H1 (cell line): ENCODE measurements around the gene IVNS1ABP. TPM values are rescaled to one million over a fixed set of nuclear protein-coding genes. Genes with fewer than 3 reads are reported as not detected.

Experiments used
- CTCF ChIA-PET: fragments of 300-600 bp; sonication (Branson Sonifier 250); formaldehyde crosslinking; loops from one replicate; lab custom pipeline; 2021; ENCODE audit not compliant: partially characterized antibody; lab: Charles Lee
- POLR2A ChIA-PET: fragments of 300-600 bp; sonication (Branson Sonifier 250); formaldehyde crosslinking; loops from one replicate; lab custom pipeline; 2021; ENCODE audit warnings: inconsistent platforms; ENCODE audit not compliant: partially characterized antibody; lab: Charles Lee
- DNase-seq, 2 experiments: peaks; one replicate each; pipeline versions ENCODE4 v3.0.0 to v3.0.0-alpha.2; 2010 to 2022; ENCODE audit warnings: low spot score in 2 of 2, low read depth in 1 of 2, mixed read lengths in 1 of 2
- FAIRE-seq: peaks from 2 replicates; lab custom pipeline; 2011; peaks lifted over from hg19 to GRCh38; lab: Jason Lieb, UNC
- H2AFZ ChIP-seq: 2 replicates; pipeline ENCODE4 v1.8.1; 2012; ENCODE audit warnings: low read length, inconsistent platforms
- H2AK5ac ChIP-seq: 2 replicates; pipeline ENCODE4 v1.6.1; 2013; ENCODE audit warnings: low read depth, low read length
- H2BK120ac ChIP-seq: replicated peaks from 2 replicates; pipeline ENCODE3; 2013; ENCODE audit warnings: low read depth, low read length, inconsistent platforms
- H2BK12ac ChIP-seq: 2 replicates; pipeline ENCODE4 v1.6.1; 2013; ENCODE audit warnings: low read depth, low read length
- H2BK15ac ChIP-seq: 2 replicates; pipeline ENCODE4 v1.6.1; 2013; ENCODE audit warnings: low read length
- H2BK20ac ChIP-seq: 2 replicates; pipeline ENCODE4 v1.6.1; 2013; ENCODE audit warnings: low read length
- H2BK5ac ChIP-seq: 2 replicates; pipeline ENCODE4 v1.6.1; 2013; ENCODE audit warnings: low read depth, low read length
- H3K14ac ChIP-seq: 2 replicates; pipeline ENCODE4 v1.6.1; 2013; ENCODE audit warnings: inconsistent platforms; ENCODE audit not compliant: insufficient read length
- H3K18ac ChIP-seq: 2 replicates; pipeline ENCODE4 v1.6.1; 2013; ENCODE audit warnings: low read length; ENCODE audit errors: extremely low read depth
- H3K23ac ChIP-seq: 2 replicates; pipeline ENCODE4 v1.6.1; 2013; ENCODE audit warnings: inconsistent platforms; ENCODE audit not compliant: insufficient read length
- H3K23me2 ChIP-seq: 2 replicates; pipeline ENCODE4 v1.6.1; 2013; ENCODE audit warnings: low read depth, low read length
- H3K27ac ChIP-seq: 2 replicates; pipeline ENCODE4 v1.6.1; 2011; ENCODE audit warnings: low read depth, low read length, inconsistent platforms
- H3K27me3 ChIP-seq, 4 experiments: replicated peaks in 1 of 4; 1 replicate in 1 of 4; 2 replicates in 3 of 4; pipeline versions ENCODE4 v1.6.1 to v1.8.1; 2011 to 2013; ENCODE audit warnings: low read length in 3 of 4, mild to moderate bottlenecking in 3 of 4, inconsistent platforms in 2 of 4, mixed read lengths in 2 of 4, moderate library complexity in 1 of 4; ENCODE audit not compliant: control insufficient read depth in 3 of 4, insufficient read depth in 3 of 4; ENCODE audit errors: extremely low read depth in 1 of 4
- H3K36me3 ChIP-seq, 4 experiments: 2 replicates each; pipeline versions ENCODE4 v1.6.1 to v1.8.1; 2011 to 2013; ENCODE audit warnings: mild to moderate bottlenecking in 4 of 4, low read length in 3 of 4, moderate library complexity in 2 of 4, control low read depth in 1 of 4, inconsistent platforms in 1 of 4; ENCODE audit not compliant: insufficient read depth in 4 of 4, control insufficient read depth in 2 of 4
- H3K4ac ChIP-seq: replicated peaks from 2 replicates; pipeline ENCODE3; 2013; ENCODE audit warnings: low read length, low read depth, mixed read lengths, inconsistent platforms; ENCODE audit not compliant: insufficient read length
- H3K4me1 ChIP-seq, 4 experiments: replicated peaks in 1 of 4; 1 replicate in 1 of 4; 2 replicates in 3 of 4; pipeline versions ENCODE4 v1.6.1 to v1.8.1; 2011 to 2013; ENCODE audit warnings: low read length in 3 of 4, inconsistent platforms in 2 of 4, mixed read lengths in 1 of 4; ENCODE audit not compliant: insufficient read depth in 4 of 4, control insufficient read depth in 3 of 4
- H3K4me2 ChIP-seq, 2 experiments: 2 replicates each; pipeline versions ENCODE4 v1.6.1 to v1.8.1; 2011 to 2013; ENCODE audit warnings: low read depth in 2 of 2, low read length in 2 of 2, control low read depth in 1 of 2, inconsistent platforms in 1 of 2, mild to moderate bottlenecking in 1 of 2; ENCODE audit not compliant: insufficient read depth in 1 of 2
- H3K4me3 ChIP-seq, 4 experiments: fragments of 200-600, 300-600 bp in 1 of 4; sonication (generic), shearing (Covaris generic), sonication (Bioruptor Twin) in 1 of 4; 2 replicates each; pipeline versions ENCODE4 v1.5.1 to v1.8.1; 2011 to 2016; ENCODE audit warnings: low read length in 4 of 4, low read depth in 3 of 4, control low read depth in 2 of 4, inconsistent platforms in 2 of 4, mild to moderate bottlenecking in 2 of 4, mixed read lengths in 1 of 4, moderate library complexity in 1 of 4; ENCODE audit not compliant: insufficient read depth in 2 of 4; ENCODE audit errors: extremely low read depth in 1 of 4
- H3K56ac ChIP-seq: replicated peaks from 2 replicates; pipeline ENCODE3; 2013; ENCODE audit warnings: low read depth, mild to moderate bottlenecking, mixed read lengths, low read length, inconsistent platforms; ENCODE audit not compliant: insufficient read length
- H3K79me1 ChIP-seq: 2 replicates; pipeline ENCODE4 v1.6.1; 2013; ENCODE audit warnings: low read depth, low read length, control low read depth
- H3K79me2 ChIP-seq, 2 experiments: 2 replicates each; pipeline versions ENCODE4 v1.6.1 to v1.8.1; 2012 to 2013; ENCODE audit warnings: low read length in 2 of 2, mild to moderate bottlenecking in 2 of 2, inconsistent platforms in 1 of 2; ENCODE audit not compliant: insufficient read depth in 2 of 2, control insufficient read depth in 1 of 2
- H3K9ac ChIP-seq, 4 experiments: replicated peaks in 1 of 4; 1 replicate in 1 of 4; 2 replicates in 3 of 4; pipeline versions ENCODE4 v1.6.1 to v1.8.1; 2011 to 2013; ENCODE audit warnings: low read depth in 3 of 4, low read length in 3 of 4, control low read depth in 2 of 4, mild to moderate bottlenecking in 2 of 4, moderate library complexity in 2 of 4, inconsistent platforms in 1 of 4; ENCODE audit errors: extremely low read depth in 1 of 4
- H3K9me3 ChIP-seq, 2 experiments: 2 replicates each; pipeline versions ENCODE4 v1.6.1 to v1.8.1; 2012 to 2013; ENCODE audit warnings: mild to moderate bottlenecking in 2 of 2, moderate library complexity in 2 of 2, control low read depth in 1 of 2, inconsistent platforms in 1 of 2, low read depth in 1 of 2, low read length in 1 of 2, mixed read lengths in 1 of 2; ENCODE audit not compliant: insufficient read depth in 2 of 2
- H4K20me1 ChIP-seq, 2 experiments: replicated peaks in 1 of 2; 2 replicates each; pipeline versions ENCODE3 to v1.8.1; 2011 to 2013; ENCODE audit warnings: inconsistent platforms in 2 of 2, low read length in 2 of 2, mild to moderate bottlenecking in 1 of 2; ENCODE audit not compliant: insufficient read depth in 2 of 2, control insufficient read depth in 1 of 2
- H4K5ac ChIP-seq: 2 replicates; pipeline ENCODE4 v1.6.1; 2013; ENCODE audit warnings: low read length, low read depth, mixed read lengths, inconsistent platforms; ENCODE audit not compliant: insufficient read length
- H4K8ac ChIP-seq: 2 replicates; pipeline ENCODE4 v1.8.0; 2013; ENCODE audit warnings: mild to moderate bottlenecking, moderate library complexity, low read length, inconsistent platforms; ENCODE audit not compliant: insufficient read depth; ENCODE audit errors: extremely low read depth
- H4K91ac ChIP-seq: replicated peaks from 2 replicates; pipeline ENCODE3; 2013; ENCODE audit warnings: low read length, mixed read lengths, inconsistent platforms; ENCODE audit not compliant: insufficient read length
- CTCF ChIP-seq, 3 experiments: IDR thresholded peaks; 1 replicate in 2 of 3; 2 replicates in 1 of 3; pipeline versions ENCODE4 v1.5.1 to v1.6.1; 2011; ENCODE audit warnings: low read length in 3 of 3, mild to moderate bottlenecking in 3 of 3, inconsistent platforms in 2 of 3, low read depth in 1 of 3, moderate library complexity in 1 of 3; ENCODE audit not compliant: insufficient read depth in 1 of 3; ENCODE audit errors: control extremely low read depth in 1 of 3
- PHF8 ChIP-seq: fragments of 200-600 bp; sonication (generic); conservative IDR thresholded peaks from 2 replicates; pipeline ENCODE4 v1.7.1; 2012; ENCODE audit warnings: low read depth, mild to moderate bottlenecking, inconsistent platforms, low read length, moderate library complexity
- SIRT6 ChIP-seq: IDR thresholded peaks from one replicate; pipeline ENCODE4 v1.7.1; 2012; ENCODE audit warnings: low read length, inconsistent platforms
- SP1 ChIP-seq: IDR thresholded peaks from 2 replicates; pipeline ENCODE4 v1.6.1; 2011; ENCODE audit warnings: low read depth, low read length
- WGBS, 2 experiments: shearing (Covaris generic) in 1 of 2; methylation state at CpG; one replicate each; pipeline versions ENCODE4 v1.1.6 to v1.1.7; 2013 to 2015; ENCODE audit warnings: low lambda C conversion rate in 2 of 2, mixed read lengths in 2 of 2, inconsistent platforms in 1 of 2, low coverage in 1 of 2, missing lambda C conversion rate in 1 of 2; ENCODE audit not compliant: insufficient replicate concordance in 2 of 2, insufficient coverage in 1 of 2, insufficient read length in 1 of 2; ENCODE audit errors: extremely low coverage in 1 of 2, missing lambda C conversion rate in 1 of 2; 5-methylcytosine and 5-hydroxymethylcytosine counted together
- polyA plus RNA-seq, 7 experiments: library from polyadenylated mRNA; depleted of rRNA in 3 of 7; stranded (reverse) in 5 of 7; unstranded in 2 of 7; fragments of >200 nt in 5 of 7; fragments of 200-250 nt in 2 of 7; gene quantifications; 1 replicate in 5 of 7; 2 replicates in 1 of 7; 4 replicates in 1 of 7; pipeline versions ENCODE4 v1.2.1 to v1.2.3, GENCODE V29; 2011 to 2013; ENCODE audit warnings: missing spikeins in 2 of 7, mixed read lengths in 2 of 7
- total RNA-seq: library from RNA; stranded (reverse); fragmentation: NEBNext Ultra II Directional; extraction: Animal tissue kit (Norgen Biotek cat#: 25700); gene quantifications from 2 replicates; pipeline ENCODE4 v1.2.1, GENCODE V29; 2021

Gene IVNS1ABP
- total and polyA plus RNA-seq, 2 of the 8 experiments (the other 6 are each of a cell fraction or from before 2014, with no cell fraction given), result 65.9 to 189 TPM

- 92% methylated on average over 3 of the region's 3 CpGs; no CpG with 5 or more reads in 1 of the 2 experiments for WGBS, 2 experiments
Observed at GRCh38 chr1:185358957-185359356, 41.9 kb upstream of the IVNS1ABP start.

More at GRCh38 chr1:185358957-185359356, 41.9 kb upstream of the IVNS1ABP start:
- Histone ChIP-seq H3K79me1 (no peaks in the 10 kb centered on the region), H3K4me1 (no peaks in the 10 kb centered on the region), H3K4me2 (no peak overlapping the region), H4K5ac (no peak overlapping the region), H3K56ac (no peak overlapping the region), H2BK120ac (no peak overlapping the region), H3K27me3 (no peaks in the 10 kb centered on the region), H3K4me3 (no peak overlapping the region), H4K8ac (no peak overlapping the region), H3K18ac (no peak overlapping the region), H2BK12ac (no peak overlapping the region), H3K14ac (no peak overlapping the region), H3K9me3 (0 out of 4 replicates have a peak, but pooled peaks cover 0 to 3% of the 10 kb centered on the region in 2 experiments), H4K91ac (peak overlapping the region; percentile 42), H2BK20ac (no peak overlapping the region), H2BK15ac (no peak overlapping the region), H3K4ac (no peak overlapping the region), H3K27ac (no peak overlapping the region), H4K20me1 (no peaks in the 10 kb centered on the region), H3K36me3 (no peaks in the 10 kb centered on the region), H2AFZ (no peak overlapping the region), H3K79me2 (no peaks in the 10 kb centered on the region), H2BK5ac (no peak overlapping the region), H2AK5ac (no peak overlapping the region), H3K23me2 (no peaks in the 10 kb centered on the region), H3K23ac (no peak overlapping the region), H3K9ac (no peak overlapping the region)
- no peak for FAIRE-seq
- CTCF ChIA-PET, result interaction anchor here (0.6 to 1.3 kb wide), 2 partner anchors 68 to 237 kb away, joined by 3 read pairs; no protein-coding TSS in a partner anchor
- no peak for TF ChIP-seq SP1
- no peak for TF ChIP-seq CTCF (IDR thresholded peaks at IDR 0.05; ENCODE audit: control extremely low read depth in 1 of 3, insufficient read depth in 1 of 3, low read depth in 1 of 3, low read length in 3 of 3)
- TF ChIP-seq PHF8, result no peak
- TF ChIP-seq SIRT6, result no peak
- DNase-seq, result no peak
- POLR2A ChIA-PET, result no interaction called here
